Measurements from ENCODE around the gene ANO1.

Gene ANO1

DNA sequence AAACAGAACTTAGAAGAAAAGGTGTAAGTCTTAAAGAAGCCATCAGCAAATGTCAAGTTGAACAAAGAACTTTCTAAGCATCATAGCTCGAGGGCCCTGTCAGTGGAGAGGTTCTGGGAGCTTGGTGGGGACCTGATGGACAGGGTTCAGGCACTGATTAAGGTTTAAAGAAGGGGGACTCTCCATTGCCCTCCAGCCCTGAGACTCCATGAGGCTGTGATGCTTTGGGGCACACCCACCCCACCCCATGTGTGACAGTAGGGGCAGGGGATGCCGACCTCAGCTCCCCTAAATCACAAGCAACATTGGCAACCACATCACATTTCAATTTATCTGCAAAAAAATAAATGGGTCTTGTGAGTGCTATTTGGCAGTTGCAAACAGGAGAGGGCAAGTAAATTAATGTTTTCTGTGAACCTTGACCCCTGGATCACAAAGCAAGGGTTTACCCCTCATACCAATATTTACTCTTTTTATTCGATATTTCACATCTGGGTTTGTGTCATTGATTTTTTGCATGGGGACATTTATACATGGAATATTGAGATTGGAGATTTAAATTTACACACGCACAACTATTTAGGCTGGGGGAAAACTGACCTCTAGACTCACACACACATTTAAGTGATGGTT is 37.1 kb upstream of the ANO1 start:
- DNase-seq (ENCODE audit: low read depth): no peak
- H3K4me3 ChIP-seq (ENCODE audit: low read length): no peak overlapping the region
- TF ChIP-seq, protein P1, sequence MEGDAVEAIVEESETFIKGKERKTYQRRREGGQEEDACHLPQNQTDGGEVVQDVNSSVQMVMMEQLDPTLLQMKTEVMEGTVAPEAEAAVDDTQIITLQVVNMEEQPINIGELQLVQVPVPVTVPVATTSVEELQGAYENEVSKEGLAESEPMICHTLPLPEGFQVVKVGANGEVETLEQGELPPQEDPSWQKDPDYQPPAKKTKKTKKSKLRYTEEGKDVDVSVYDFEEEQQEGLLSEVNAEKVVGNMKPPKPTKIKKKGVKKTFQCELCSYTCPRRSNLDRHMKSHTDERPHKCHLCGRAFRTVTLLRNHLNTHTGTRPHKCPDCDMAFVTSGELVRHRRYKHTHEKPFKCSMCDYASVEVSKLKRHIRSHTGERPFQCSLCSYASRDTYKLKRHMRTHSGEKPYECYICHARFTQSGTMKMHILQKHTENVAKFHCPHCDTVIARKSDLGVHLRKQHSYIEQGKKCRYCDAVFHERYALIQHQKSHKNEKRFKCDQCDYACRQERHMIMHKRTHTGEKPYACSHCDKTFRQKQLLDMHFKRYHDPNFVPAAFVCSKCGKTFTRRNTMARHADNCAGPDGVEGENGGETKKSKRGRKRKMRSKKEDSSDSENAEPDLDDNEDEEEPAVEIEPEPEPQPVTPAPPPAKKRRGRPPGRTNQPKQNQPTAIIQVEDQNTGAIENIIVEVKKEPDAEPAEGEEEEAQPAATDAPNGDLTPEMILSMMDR (conservative IDR thresholded peaks at IDR 0.05; ENCODE audit: low read length): no peak

DNA sequence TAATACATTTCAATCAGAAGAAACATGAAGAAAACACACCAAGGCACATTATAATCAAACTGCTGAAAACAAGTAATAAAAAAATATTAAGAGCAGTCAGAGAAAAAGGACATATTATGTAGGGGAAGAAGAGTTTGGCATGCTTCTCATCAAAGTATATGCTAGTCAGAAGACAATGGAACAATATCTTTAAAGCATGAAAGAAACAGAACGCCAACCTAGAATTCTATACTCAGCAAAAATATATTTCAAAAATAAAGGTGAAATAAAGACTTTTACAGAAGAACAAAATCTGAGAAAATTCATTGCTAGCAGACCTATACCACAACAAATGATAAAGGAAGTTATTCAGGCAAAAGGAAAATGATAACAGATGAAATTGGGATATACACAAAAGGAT is 34.6 kb upstream of the ANO1 start:
- TF ChIP-seq, protein P1 (conservative IDR thresholded peaks at IDR 0.05; ENCODE audit: low read length): no peak
- no peak overlapping the region for H3K4me3 ChIP-seq (ENCODE audit: low read length)
- DNase-seq (ENCODE audit: low read depth): no peak

DNA sequence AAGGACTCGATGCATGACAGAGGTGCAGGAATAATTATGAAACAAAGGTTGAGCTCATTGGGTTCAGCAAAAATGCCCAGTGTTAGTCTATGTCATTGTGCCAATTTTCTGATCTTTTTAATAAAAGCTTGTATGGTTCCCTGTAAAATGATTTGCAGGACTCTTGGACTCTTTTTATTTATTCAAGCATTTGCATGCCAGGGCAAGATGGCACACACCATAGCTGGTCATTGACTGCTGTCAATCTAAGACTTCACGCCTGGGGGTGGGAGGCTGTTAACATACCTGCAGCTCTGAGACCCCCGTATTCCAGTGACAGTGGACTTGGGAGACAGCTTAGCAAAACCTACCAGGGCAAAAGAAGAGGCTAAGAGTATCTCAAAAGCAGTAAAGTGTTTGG is 32.0 kb upstream of the ANO1 start:
- H3K4me3 ChIP-seq (ENCODE audit: low read length): no peak overlapping the region
- DNase-seq (ENCODE audit: low read depth): no peak
- TF ChIP-seq, protein P1 (conservative IDR thresholded peaks at IDR 0.05; ENCODE audit: low read length): no peak

DNA sequence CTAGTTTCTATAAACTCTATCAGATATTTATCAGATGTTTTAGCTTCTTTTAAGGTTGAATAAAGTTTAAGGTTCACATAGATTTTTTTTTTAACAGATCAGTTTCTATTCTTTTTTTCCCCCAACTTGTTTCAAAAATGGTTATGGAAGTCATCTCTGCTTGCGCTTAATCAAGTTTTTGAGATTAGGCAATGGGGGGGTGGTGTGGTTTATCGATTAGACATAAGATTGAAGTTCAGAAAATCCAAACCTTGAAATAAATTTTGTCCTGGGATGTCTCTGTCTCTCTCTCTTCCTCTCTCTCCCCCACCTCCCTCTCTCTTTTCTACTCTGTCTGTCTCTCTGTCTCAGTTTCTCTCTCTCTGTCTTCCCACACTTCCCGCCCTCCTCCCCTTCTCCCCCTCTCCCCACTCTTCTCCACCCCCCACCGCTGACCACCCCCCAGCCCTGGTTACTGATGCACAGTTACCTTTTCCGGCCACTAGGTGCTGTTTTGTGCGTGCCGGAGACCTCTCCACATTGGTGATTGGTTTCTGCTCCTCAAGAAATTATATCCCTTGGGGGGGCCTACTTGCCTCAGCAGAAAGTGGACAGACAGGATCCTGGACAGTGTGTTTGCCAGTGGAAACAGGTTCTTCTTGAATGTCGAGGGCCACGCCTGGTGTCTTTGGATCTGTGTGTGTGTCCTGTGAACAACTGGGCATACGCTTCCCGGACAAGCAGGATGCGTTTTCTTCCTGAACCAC is 29.7 kb upstream of the ANO1 start:
- DNase-seq (ENCODE audit: low read depth): no peak
- TF ChIP-seq, protein P1 (conservative IDR thresholded peaks at IDR 0.05; ENCODE audit: low read length): peak; percentile 23
- no peak overlapping the region for H3K4me3 ChIP-seq (ENCODE audit: low read length)

DNA sequence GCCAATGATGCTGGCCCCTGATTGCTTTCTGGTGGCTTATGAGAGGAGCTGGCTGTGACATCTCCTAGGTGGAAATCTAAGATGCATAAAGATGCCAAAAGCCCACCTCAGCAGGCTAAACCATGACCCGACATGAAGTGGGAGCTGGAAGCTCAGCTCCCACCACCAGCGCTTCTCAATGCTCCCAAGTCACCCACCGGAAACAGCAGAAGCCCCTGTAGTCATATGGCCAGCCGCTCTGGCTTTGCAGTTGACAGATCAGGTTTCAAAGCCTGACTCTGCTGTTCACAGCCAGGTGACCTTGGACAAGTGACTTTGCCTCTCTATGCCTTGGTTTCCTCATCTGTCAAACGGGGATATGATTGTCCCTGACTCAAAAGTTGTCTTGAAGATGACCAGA is 29.1 kb upstream of the ANO1 start:
- TF ChIP-seq, protein P1 (conservative IDR thresholded peaks at IDR 0.05; ENCODE audit: low read length): no peak
- DNase-seq (ENCODE audit: low read depth): no peak
- H3K4me3 ChIP-seq (ENCODE audit: low read length): no peak overlapping the region

DNA sequence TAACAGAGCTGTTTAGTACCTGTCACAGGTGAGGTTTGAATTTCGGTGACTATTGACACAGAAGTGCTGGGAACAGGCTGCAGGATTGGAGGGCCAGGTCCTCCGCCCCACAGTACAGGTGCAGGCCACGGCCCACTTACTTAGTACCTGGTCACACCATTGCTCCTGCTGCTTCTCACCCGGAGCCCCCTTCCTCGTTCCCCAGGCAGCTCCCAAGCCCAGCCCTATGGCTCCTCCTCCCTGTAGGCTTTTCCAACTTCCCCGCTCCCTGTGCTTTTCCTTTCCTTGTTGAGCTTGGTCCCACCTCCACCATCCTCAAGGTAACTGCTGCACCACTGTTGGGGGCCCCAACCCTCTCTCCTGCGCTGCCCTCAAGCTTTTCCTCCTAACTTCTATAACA is 27.9 kb upstream of the ANO1 start:
- no peak overlapping the region for H3K4me3 ChIP-seq (ENCODE audit: low read length)
- TF ChIP-seq, protein P1 (conservative IDR thresholded peaks at IDR 0.05; ENCODE audit: low read length): no peak
- DNase-seq (ENCODE audit: low read depth): no peak

DNA sequence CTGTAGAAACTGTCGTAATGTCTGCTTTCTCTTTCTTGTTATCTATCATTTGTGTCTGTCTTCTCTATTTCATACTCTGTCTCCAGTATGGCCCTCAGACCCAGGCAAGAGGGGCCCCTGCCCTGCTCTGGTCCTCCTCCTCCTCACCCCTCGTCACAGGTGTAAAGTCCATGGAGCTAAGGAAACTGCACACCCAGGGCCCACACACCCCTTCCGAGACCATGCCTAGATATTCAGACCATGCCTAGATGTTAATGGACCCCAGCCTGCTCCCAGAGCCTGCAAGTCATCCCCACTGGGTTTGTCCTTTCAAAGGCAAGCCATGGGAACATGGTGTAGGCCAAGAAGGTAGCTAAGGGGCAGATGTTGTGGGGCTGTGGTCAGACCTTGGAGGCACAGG is 24.1 kb upstream of the ANO1 start:
- no peak for DNase-seq (ENCODE audit: low read depth)
- H3K4me3 ChIP-seq (ENCODE audit: low read length): no peak overlapping the region
- TF ChIP-seq, protein P1 (conservative IDR thresholded peaks at IDR 0.05; ENCODE audit: low read length): no peak
